ENCODE results near the gene PAX5. TPM values are rescaled to one million over a fixed set of nuclear protein-coding genes. Genes with fewer than 3 reads are reported as not detected.

Gene PAX5
- total RNA-seq, 1 experiment from 2014 or later, result not detected

DNA sequence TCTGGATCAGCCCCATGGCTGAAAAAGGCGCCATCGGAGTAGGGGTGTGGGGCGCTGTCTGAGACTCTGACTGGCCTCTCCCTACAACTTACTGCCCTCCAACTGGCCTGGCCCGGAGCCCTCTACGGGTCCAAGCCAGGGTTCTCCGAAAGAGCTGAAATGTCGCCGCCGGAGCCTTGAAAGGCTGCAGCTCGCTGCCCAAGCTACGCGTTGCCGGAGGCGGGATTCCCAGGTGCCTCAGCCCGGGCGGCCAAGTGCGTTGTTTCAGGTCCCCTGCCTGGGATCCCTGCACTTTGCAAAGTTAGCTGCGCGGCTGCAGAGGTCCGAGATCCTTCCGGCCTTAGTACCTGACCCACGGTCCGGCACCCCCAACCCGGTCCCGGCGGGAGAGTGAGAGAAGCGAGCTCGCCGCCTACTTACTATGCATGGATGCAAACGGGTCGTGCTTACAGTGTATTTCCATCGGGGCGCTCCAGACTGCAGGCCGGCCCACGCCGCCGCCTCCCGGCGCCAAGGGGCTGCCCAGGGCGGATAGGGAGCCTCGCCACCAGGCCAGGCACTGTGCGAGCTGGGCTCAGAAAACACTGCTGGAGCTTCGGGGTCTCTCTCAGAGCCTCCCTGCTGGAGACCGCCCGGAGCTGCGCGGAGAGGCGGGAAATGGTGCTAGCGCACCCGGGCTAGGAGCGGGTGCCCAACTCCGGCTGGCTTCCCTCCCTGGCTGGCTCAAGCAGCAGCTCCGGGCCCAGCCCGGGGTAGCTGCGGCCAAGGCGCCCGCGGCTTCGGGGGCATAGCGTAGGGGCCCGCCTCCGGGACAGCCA, 7.7 kb downstream of the PAX5 start:
- POLR2A ChIA-PET (ENCODE audit: unreplicated experiment), result no interaction called here

DNA sequence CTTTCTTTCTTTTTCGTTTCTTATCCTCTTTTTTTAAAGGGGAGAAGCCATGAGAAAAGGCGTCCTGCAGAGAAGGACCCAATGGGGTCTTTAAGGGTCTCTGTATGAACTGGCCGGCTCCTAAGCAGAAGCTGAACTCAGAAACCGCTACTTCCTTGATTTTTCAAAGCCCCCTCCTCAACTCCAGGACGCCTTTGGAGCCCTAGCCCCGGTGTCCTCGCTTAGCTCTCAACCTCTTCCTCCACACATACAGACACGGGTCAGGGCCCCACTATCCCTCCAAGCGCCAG, 8.3 kb downstream of the PAX5 start:
- Histone ChIP-seq H3K9me2 (ENCODE audit: insufficient read depth) (no peaks in the 10 kb centered on the region), H3K79me2 (ENCODE audit: low read depth) (no peaks in the 10 kb centered on the region), H3K4me3 (no peak overlapping the region), H2AFZ (no peak overlapping the region), H3K4me2 (no peak overlapping the region), H3K9me3 (ENCODE audit: insufficient read depth, low read depth) (no peaks in the 10 kb centered on the region), H4K20me1 (ENCODE audit: insufficient read depth) (no peaks in the 10 kb centered on the region), H3F3A (ENCODE audit: insufficient read depth, low read depth) (no peaks in the 10 kb centered on the region), H3K4me1 (replicated peaks; ENCODE audit: insufficient read depth) (no peaks in the 10 kb centered on the region), H3K27ac (no peak overlapping the region), H3K27me3 (ENCODE audit: insufficient read depth, low read depth) (peaks cover 53% of the 10 kb centered on the region), H3K36me3 (ENCODE audit: low read depth) (no peaks in the 10 kb centered on the region)
- intact Hi-C loops (cut with micrococcal nuclease; ENCODE audit: unreplicated experiment), result no loop called here
- ChIA-PET POLR2A (ENCODE audit: unreplicated experiment) (no interaction called here), CTCF (no interaction called here)
- no peak for DNase-seq
- no TSS peak for BruUV-seq (replicated peaks)
- no peak for TF ChIP-seq EZH2 (IDR thresholded peaks at IDR 0.05; ENCODE audit: low read depth)
- TF ChIP-seq, protein P1, sequence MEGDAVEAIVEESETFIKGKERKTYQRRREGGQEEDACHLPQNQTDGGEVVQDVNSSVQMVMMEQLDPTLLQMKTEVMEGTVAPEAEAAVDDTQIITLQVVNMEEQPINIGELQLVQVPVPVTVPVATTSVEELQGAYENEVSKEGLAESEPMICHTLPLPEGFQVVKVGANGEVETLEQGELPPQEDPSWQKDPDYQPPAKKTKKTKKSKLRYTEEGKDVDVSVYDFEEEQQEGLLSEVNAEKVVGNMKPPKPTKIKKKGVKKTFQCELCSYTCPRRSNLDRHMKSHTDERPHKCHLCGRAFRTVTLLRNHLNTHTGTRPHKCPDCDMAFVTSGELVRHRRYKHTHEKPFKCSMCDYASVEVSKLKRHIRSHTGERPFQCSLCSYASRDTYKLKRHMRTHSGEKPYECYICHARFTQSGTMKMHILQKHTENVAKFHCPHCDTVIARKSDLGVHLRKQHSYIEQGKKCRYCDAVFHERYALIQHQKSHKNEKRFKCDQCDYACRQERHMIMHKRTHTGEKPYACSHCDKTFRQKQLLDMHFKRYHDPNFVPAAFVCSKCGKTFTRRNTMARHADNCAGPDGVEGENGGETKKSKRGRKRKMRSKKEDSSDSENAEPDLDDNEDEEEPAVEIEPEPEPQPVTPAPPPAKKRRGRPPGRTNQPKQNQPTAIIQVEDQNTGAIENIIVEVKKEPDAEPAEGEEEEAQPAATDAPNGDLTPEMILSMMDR (conservative IDR thresholded peaks at IDR 0.05), result no peak

More for the DNA sequence above, 7.7 kb downstream of the PAX5 start:
- Histone ChIP-seq H4K20me1 (ENCODE audit: insufficient read depth) (no peaks in the 10 kb centered on the region), H3K79me2 (ENCODE audit: low read depth) (no peaks in the 10 kb centered on the region), H3K36me3 (ENCODE audit: low read depth) (no peaks in the 10 kb centered on the region), H3K9me2 (ENCODE audit: insufficient read depth) (no peaks in the 10 kb centered on the region), H3K4me2 (no peak overlapping the region), H3F3A (ENCODE audit: insufficient read depth, low read depth) (no peaks in the 10 kb centered on the region), H3K4me1 (replicated peaks; ENCODE audit: insufficient read depth) (no peaks in the 10 kb centered on the region), H3K27me3 (ENCODE audit: insufficient read depth, low read depth) (peaks cover 47% of the 10 kb centered on the region), H2AFZ (no peak overlapping the region), H3K27ac (no peak overlapping the region), H3K9me3 (ENCODE audit: insufficient read depth, low read depth) (no peaks in the 10 kb centered on the region), H3K4me3 (no peak overlapping the region)
- TF ChIP-seq, protein P1 (conservative IDR thresholded peaks at IDR 0.05), result no peak
- no peak for TF ChIP-seq EZH2 (IDR thresholded peaks at IDR 0.05; ENCODE audit: low read depth)
- BruUV-seq (replicated peaks), result no TSS peak
- no peak for DNase-seq
- CTCF ChIA-PET, result no interaction called here
- intact Hi-C loops (cut with micrococcal nuclease; ENCODE audit: unreplicated experiment), result no loop called here

DNA sequence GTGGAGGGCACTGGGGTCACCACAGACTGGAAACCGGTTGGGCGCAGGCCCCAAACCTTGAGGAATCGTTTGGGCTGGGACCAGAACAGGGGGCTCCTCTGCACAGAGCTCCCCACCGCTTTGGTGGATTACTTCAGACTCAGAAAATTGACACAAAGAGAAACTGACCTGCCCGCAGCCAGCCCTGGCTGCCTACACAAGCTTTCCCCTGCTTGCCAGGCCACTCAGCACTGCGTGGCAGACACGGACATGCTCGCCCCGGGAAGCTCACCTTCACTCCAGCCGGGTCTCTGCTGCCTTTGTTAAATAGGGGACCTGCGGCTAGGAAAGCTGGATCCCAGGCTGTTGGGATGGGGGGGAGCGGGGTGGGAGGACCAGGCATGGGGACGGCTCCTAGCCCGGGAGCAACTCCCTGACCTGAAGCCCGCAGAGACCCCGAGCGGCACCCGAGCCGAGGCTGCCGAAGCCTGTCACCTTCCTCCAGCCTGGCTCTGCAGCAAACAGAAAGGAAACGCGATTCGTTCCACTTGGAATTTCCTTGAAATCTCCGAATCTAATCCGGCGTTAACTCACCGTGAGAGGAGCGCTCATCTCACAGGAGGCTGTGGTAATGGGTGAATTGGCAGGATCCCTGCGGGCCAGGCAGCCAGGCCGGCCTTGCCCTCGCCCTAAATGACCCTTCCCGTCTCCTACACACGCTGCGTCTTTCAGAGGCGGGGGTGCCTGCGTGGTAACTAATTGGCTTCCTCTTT, 8.8 kb downstream of the PAX5 start:
- no TSS peak for BruUV-seq (replicated peaks)
- CTCF ChIA-PET, result no interaction called here
- Histone ChIP-seq H3K27me3 (ENCODE audit: insufficient read depth, low read depth) (peaks cover 58% of the 10 kb centered on the region), H3K79me2 (ENCODE audit: low read depth) (no peaks in the 10 kb centered on the region), H3K9me2 (ENCODE audit: insufficient read depth) (no peaks in the 10 kb centered on the region), H2AFZ (no peak overlapping the region), H3F3A (ENCODE audit: insufficient read depth, low read depth) (no peaks in the 10 kb centered on the region), H3K4me1 (replicated peaks; ENCODE audit: insufficient read depth) (no peaks in the 10 kb centered on the region), H3K9me3 (ENCODE audit: insufficient read depth, low read depth) (no peaks in the 10 kb centered on the region), H3K4me2 (no peak overlapping the region), H3K4me3 (no peak overlapping the region), H4K20me1 (ENCODE audit: insufficient read depth) (no peaks in the 10 kb centered on the region), H3K27ac (no peak overlapping the region), H3K36me3 (ENCODE audit: low read depth) (no peaks in the 10 kb centered on the region)
- no peak for DNase-seq
- POLR2A ChIA-PET (ENCODE audit: unreplicated experiment), result no interaction called here
- intact Hi-C loops (cut with micrococcal nuclease; ENCODE audit: unreplicated experiment), result no loop called here
- TF ChIP-seq, protein P1 (conservative IDR thresholded peaks at IDR 0.05), result no peak
- TF ChIP-seq EZH2 (IDR thresholded peaks at IDR 0.05; ENCODE audit: low read depth), result no peak
